Measurements from ENCODE around the gene CA11.

- TF ChIP-seq, protein P1, sequence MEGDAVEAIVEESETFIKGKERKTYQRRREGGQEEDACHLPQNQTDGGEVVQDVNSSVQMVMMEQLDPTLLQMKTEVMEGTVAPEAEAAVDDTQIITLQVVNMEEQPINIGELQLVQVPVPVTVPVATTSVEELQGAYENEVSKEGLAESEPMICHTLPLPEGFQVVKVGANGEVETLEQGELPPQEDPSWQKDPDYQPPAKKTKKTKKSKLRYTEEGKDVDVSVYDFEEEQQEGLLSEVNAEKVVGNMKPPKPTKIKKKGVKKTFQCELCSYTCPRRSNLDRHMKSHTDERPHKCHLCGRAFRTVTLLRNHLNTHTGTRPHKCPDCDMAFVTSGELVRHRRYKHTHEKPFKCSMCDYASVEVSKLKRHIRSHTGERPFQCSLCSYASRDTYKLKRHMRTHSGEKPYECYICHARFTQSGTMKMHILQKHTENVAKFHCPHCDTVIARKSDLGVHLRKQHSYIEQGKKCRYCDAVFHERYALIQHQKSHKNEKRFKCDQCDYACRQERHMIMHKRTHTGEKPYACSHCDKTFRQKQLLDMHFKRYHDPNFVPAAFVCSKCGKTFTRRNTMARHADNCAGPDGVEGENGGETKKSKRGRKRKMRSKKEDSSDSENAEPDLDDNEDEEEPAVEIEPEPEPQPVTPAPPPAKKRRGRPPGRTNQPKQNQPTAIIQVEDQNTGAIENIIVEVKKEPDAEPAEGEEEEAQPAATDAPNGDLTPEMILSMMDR (IDR thresholded peaks at IDR 0.05 in 4 of 5, conservative IDR thresholded peaks at IDR 0.05 in 1 of 5): no peak
- no peak for TF ChIP-seq POLR2A (IDR thresholded peaks at IDR 0.05)
Measured at GRCh38 chr19:48606463-48607358, 39.3 kb downstream of the CA11 start, which contains the start of gene SPACA4.
